Caco-2 (cell line): ENCODE measurements around the gene MCC. TPM values are rescaled to one million over a fixed set of nuclear protein-coding genes. Genes with fewer than 3 reads are reported as not detected.

Experiments used
- BruUV-seq: library from RNA; stranded (reverse); fragments of 400-500 nt; replicated peaks from 2 replicates; lab custom pipeline; 2021; lab: Mats Ljungman, UMichigan
- CTCF ChIA-PET: fragments of 300-600 bp; sonication (Branson Sonifier 250); formaldehyde crosslinking; loops from one replicate; lab custom pipeline; 2022; ENCODE audit warnings: antibody characterized with exemption; lab: Charles Lee
- POLR2A ChIA-PET: fragments of 300-600 bp; sonication (Branson Sonifier 250); formaldehyde crosslinking; loops from one replicate; lab custom pipeline; 2022; ENCODE audit warnings: antibody characterized with exemption; lab: Charles Lee
- DNase-seq, 2 experiments: peaks; one replicate each; pipeline versions ENCODE4 v3.0.0 to v3.0.0-alpha.2; 2020 to 2022
- H3K27me3 ChIP-seq: replicated peaks from 2 replicates; pipeline ENCODE4 v1.6.0; 2011; ENCODE audit warnings: low read length; ENCODE audit not compliant: control insufficient read depth, insufficient read depth
- H3K36me3 ChIP-seq: 2 replicates; pipeline ENCODE4 v1.5.1; 2011; ENCODE audit warnings: low read length; ENCODE audit not compliant: control insufficient read depth, insufficient read depth
- H3K4me1 ChIP-seq: fragments of 250-450 bp; sonication (Bioruptor Pico); 2 replicates; pipeline ENCODE4 v1.5.1; 2020; ENCODE audit warnings: mild to moderate bottlenecking
- H3K4me3 ChIP-seq: 2 replicates; pipeline ENCODE4 v1.5.1; 2011; ENCODE audit warnings: low read depth, mild to moderate bottlenecking, control low read depth, low read length
- H3K9me3 ChIP-seq: fragments of 250-450 bp; sonication (Bioruptor Pico); 2 replicates; pipeline ENCODE4 v1.5.1; 2020; ENCODE audit warnings: mild to moderate bottlenecking, moderate library complexity
- H3K27ac Mint-ChIP-seq: one replicate; pipeline ENCODE4 v1.8.0; 2022; ENCODE audit warnings: mixed read lengths; ENCODE audit not compliant: unreplicated experiment
- H3K27me3 Mint-ChIP-seq: one replicate; pipeline ENCODE4 v1.8.0; 2022; ENCODE audit warnings: mixed read lengths; ENCODE audit not compliant: insufficient read depth, unreplicated experiment
- H3K36me3 Mint-ChIP-seq: one replicate; pipeline ENCODE4 v1.8.0; 2022; ENCODE audit warnings: mild to moderate bottlenecking, mixed read lengths; ENCODE audit not compliant: insufficient read depth, unreplicated experiment
- H3K4me1 Mint-ChIP-seq: one replicate; pipeline ENCODE4 v1.8.0; 2022; ENCODE audit warnings: low read depth, mixed read lengths; ENCODE audit not compliant: unreplicated experiment
- H3K4me3 Mint-ChIP-seq: one replicate; pipeline ENCODE4 v1.8.0; 2022; ENCODE audit warnings: mild to moderate bottlenecking, moderate library complexity, mixed read lengths; ENCODE audit not compliant: unreplicated experiment
- H3K9me3 Mint-ChIP-seq: one replicate; pipeline ENCODE4 v1.8.0; 2022; ENCODE audit warnings: mixed read lengths; ENCODE audit not compliant: unreplicated experiment
- intact Hi-C: fragments of 100-400 bp; cut with micrococcal nuclease; formaldehyde crosslinking; loops from one replicate; pipeline ENCODE4 v1.10.0; 2022; ENCODE audit not compliant: unreplicated experiment
- total RNA-seq: library from RNA; stranded (reverse); gene quantifications from 2 replicates; pipeline ENCODE4 v1.2.3, GENCODE V29; 2022
- TF ChIP-seq, protein P1 (sequence below), 2 experiments: fragments of 200-600 bp in 1 of 2; IDR thresholded peaks; 1 replicate in 1 of 2; 2 replicates in 1 of 2; pipeline versions ENCODE4 v1.5.1 to v1.8.0; 2011 to 2022; ENCODE audit warnings: antibody characterized with exemption in 1 of 2, control low read depth in 1 of 2, inconsistent platforms in 1 of 2, low read depth in 1 of 2, low read length in 1 of 2, mild to moderate bottlenecking in 1 of 2, moderate library complexity in 1 of 2; ENCODE audit not compliant: insufficient read depth in 1 of 2, severe bottlenecking in 1 of 2, unreplicated experiment in 1 of 2

The MCC gene
- total RNA-seq, 1 experiment from 2014 or later, result 0.09 TPM

DNA sequence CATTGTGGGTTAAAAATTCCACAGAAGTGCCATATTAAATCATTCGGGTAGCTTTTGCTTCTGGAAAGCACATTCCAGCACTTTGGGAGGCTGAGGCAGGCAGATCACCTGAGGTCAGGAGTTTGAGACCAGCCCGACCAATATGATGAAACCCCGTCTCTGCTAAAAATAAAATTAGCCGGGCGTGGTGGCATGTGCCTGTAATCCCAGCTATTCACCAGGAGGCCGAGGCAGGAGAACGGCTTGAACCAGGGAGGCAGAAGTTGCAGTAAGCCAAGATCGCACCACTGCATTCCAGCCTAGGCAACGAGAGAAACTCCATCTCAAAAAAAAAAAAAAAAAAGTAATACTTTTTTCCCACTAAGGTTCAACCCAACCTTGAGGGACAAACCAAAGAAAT is 243.3 kb downstream of the MCC start:
- Histone ChIP-seq H3K4me1 (no peaks in the 10 kb centered on the region), H3K4me3 (no peak overlapping the region), H3K36me3 (no peaks in the 10 kb centered on the region), H3K9me3 (no peaks in the 10 kb centered on the region), H3K27me3 (peaks cover 2% of the 10 kb centered on the region)
- no peaks in the 10 kb centered on the region for H3K4me1 Mint-ChIP-seq
- ChIA-PET CTCF (no interaction called here), POLR2A (no interaction called here)
- intact Hi-C loops, result no loop called here
- no peak for DNase-seq
- BruUV-seq, result no TSS peak
- no peaks in the 10 kb centered on the region for H3K9me3 Mint-ChIP-seq
- H3K27me3 Mint-ChIP-seq, result peaks cover 40% of the 10 kb centered on the region
- H3K4me3 Mint-ChIP-seq, result no peak overlapping the region
- H3K27ac Mint-ChIP-seq, result no peak overlapping the region
- TF ChIP-seq, protein P1, sequence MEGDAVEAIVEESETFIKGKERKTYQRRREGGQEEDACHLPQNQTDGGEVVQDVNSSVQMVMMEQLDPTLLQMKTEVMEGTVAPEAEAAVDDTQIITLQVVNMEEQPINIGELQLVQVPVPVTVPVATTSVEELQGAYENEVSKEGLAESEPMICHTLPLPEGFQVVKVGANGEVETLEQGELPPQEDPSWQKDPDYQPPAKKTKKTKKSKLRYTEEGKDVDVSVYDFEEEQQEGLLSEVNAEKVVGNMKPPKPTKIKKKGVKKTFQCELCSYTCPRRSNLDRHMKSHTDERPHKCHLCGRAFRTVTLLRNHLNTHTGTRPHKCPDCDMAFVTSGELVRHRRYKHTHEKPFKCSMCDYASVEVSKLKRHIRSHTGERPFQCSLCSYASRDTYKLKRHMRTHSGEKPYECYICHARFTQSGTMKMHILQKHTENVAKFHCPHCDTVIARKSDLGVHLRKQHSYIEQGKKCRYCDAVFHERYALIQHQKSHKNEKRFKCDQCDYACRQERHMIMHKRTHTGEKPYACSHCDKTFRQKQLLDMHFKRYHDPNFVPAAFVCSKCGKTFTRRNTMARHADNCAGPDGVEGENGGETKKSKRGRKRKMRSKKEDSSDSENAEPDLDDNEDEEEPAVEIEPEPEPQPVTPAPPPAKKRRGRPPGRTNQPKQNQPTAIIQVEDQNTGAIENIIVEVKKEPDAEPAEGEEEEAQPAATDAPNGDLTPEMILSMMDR (IDR thresholded peaks at IDR 0.05; ENCODE audit: insufficient read depth in 1 of 2, low read depth in 1 of 2, low read length in 1 of 2, severe bottlenecking in 1 of 2, unreplicated experiment in 1 of 2), result no peak
- no peaks in the 10 kb centered on the region for H3K36me3 Mint-ChIP-seq

DNA sequence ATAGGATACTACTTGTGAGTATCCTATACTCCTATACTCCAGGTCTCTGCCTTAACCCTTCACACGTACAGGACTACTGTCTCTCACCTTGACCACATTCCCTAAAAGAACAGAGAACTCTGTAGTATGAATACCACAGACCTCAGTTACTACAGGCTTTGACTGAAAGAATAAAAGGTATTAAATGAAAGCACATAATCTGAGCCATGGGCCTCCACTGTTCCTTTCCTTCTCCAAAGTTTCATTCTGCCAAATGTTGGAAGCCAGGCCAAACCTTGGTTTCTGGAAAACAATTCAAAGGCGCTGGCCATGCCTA is 244.9 kb downstream of the MCC start:
- Mint-ChIP-seq H3K4me3 (no peak overlapping the region), H3K27ac (no peak overlapping the region), H3K9me3 (no peaks in the 10 kb centered on the region), H3K4me1 (no peaks in the 10 kb centered on the region), H3K36me3 (no peaks in the 10 kb centered on the region), H3K27me3 (peaks cover 35% of the 10 kb centered on the region)
- H3K9me3 ChIP-seq, result no peaks in the 10 kb centered on the region
- POLR2A ChIA-PET, result no interaction called here
- BruUV-seq, result no TSS peak
- intact Hi-C loops, result no loop called here
- peaks cover 2% of the 10 kb centered on the region for H3K27me3 ChIP-seq
- DNase-seq, result no peak
- H3K4me1 ChIP-seq, result no peaks in the 10 kb centered on the region
- TF ChIP-seq, protein P1 (IDR thresholded peaks at IDR 0.05; ENCODE audit: insufficient read depth in 1 of 2, low read depth in 1 of 2, low read length in 1 of 2, severe bottlenecking in 1 of 2, unreplicated experiment in 1 of 2), result no peak
- no peak overlapping the region for H3K4me3 ChIP-seq
- no peaks in the 10 kb centered on the region for H3K36me3 ChIP-seq
- CTCF ChIA-PET, result no interaction called here

- H3K9me3 ChIP-seq, result no peaks in the 10 kb centered on the region
- H3K4me3 Mint-ChIP-seq, result no peak overlapping the region
- peaks cover 2% of the 10 kb centered on the region for H3K27me3 ChIP-seq
- ChIA-PET CTCF (no interaction called here), POLR2A (no interaction called here)
- TF ChIP-seq, protein P1 (IDR thresholded peaks at IDR 0.05; ENCODE audit: insufficient read depth in 1 of 2, low read depth in 1 of 2, low read length in 1 of 2, severe bottlenecking in 1 of 2, unreplicated experiment in 1 of 2), result no peak
- H3K4me3 ChIP-seq, result no peak overlapping the region
- H3K9me3 Mint-ChIP-seq, result no peaks in the 10 kb centered on the region
- H3K36me3 ChIP-seq, result no peaks in the 10 kb centered on the region
- intact Hi-C loops, result no loop called here
- no peaks in the 10 kb centered on the region for H3K4me1 ChIP-seq
- H3K36me3 Mint-ChIP-seq, result no peaks in the 10 kb centered on the region
- no TSS peak for BruUV-seq
- H3K27ac Mint-ChIP-seq, result no peak overlapping the region
- H3K27me3 Mint-ChIP-seq, result peaks cover 36% of the 10 kb centered on the region
- no peak for DNase-seq
- H3K4me1 Mint-ChIP-seq, result no peaks in the 10 kb centered on the region
Measured at GRCh38 chr5:113242481-113243348, 245.5 kb downstream of the MCC start.
